Activated naive CD4-positive, alpha-beta T cell treated with anti-CD3 and anti-CD28 coated beads, Interleukin-2, amount 50 U/mL, for 16 hours (primary cell): ENCODE measurements around the gene GAREM1.
"Not testable (repeated sequence)": the region's sequence is repeated elsewhere in the genome, so short reads cannot be mapped to it uniquely, and the experiment has no call there.

Source experiments
- DNase-seq: peaks from one replicate; pipeline ENCODE4 v3.0.0-alpha.2; 2020

The GAREM1 gene

DNA sequence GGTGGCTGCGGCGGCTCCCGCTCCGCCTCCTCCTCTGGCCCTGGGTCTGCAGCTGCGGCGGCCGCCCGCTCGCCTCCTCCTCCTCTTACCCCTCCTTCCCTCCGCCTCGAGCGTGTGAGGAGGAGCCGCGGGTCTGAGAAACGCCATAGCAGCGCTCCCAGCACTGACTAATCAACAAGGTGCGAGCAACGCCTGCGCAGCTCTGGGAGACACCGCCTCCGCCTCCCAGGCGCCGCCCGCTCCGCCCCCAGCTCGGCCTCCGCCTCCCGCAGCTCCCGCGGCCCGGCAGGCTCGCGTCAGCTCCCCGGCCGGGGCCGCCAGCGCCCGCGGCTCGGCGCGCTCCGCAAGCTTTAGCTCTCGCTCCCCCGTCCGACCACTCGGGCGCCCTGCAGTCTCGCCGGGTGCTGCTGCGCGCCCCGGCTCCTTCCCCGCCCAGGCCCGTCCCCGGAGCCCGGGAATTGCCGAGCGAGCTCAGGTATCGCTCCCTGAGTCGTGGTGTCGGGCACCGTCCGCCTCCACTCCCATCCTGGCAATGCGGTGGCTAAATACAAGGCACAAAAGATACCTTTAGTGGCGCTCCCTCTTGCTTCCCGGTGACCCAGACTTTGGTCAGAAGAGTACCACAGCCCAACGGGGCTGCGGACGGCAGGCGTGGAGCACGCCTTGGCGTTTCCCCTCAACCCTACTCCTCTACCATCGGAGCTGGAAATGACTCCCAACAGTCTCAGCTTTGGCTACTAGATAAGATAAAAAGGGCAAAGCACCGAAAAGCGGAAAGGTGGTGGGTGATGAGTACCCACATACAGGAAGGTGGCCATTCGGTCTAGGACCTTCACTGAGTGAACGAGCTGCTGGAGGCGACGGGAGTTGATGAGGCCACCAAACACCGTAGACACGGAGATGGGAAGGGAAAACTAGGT is at the start of gene GAREM1:
TSS of gene GAREM1 (minus strand) at position 169 of the 920 bp plus-strand sequence. CDS start 454 bp downstream, outside the sequence.
- DNase-seq, result peak; percentile 81

GRCh38 chr18:32511147-32511546 is 40.5 kb upstream of the GAREM1 start:
- no peak for DNase-seq

- no peak for DNase-seq
These were observed 38.4 kb upstream of the GAREM1 start for GRCh38 chr18:32509111-32509510.

- no peak for DNase-seq
These were observed 36.4 kb upstream of the GAREM1 start for GRCh38 chr18:32507093-32507492.

GRCh38 chr18:32502014-32502413 is 31.3 kb upstream of the GAREM1 start:
- DNase-seq, result no peak

DNA sequence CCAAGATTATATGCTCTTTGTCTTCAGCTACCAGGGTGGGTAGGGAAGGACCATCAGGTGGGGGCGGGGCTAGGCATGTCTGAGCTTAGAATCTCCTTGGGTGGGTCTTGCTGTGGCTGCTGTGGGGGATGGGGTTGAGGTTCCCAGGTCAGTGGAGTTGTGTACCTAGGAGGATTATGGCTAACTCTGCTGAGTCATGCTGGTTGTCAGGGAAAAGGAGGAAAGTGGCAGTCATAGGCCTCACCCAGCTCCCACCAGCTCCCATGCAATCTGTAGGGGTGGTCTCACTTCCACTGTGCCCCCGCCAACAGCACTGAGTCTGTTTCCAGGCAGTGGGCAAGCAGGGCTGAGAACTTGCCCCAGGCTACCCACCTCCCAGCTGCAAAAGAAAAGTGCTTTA is 30.6 kb upstream of the GAREM1 start:
- not testable (repeated sequence) for DNase-seq

- no peak for DNase-seq
These were observed 12.3 kb upstream of the GAREM1 start for GRCh38 chr18:32483002-32483401.

DNA sequence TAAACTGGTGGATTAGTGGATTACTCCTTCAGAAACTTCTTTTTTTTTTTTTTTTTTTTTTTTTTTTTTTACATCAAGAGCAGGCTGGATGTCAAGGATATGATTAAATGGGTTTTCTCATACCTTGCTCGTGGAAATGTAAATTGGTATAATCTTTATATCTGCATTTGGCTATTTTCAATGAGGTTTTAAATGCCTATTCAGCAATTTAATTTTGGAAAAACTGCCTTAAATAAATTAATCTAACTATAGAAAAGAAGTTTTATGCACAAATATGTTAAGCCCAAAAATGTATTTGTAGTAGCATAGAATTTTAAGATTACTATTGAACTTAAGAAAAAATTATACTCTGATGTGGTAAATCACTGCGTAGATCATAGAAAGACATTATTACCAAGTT is 11.4 kb upstream of the GAREM1 start:
- DNase-seq, result no peak

DNA sequence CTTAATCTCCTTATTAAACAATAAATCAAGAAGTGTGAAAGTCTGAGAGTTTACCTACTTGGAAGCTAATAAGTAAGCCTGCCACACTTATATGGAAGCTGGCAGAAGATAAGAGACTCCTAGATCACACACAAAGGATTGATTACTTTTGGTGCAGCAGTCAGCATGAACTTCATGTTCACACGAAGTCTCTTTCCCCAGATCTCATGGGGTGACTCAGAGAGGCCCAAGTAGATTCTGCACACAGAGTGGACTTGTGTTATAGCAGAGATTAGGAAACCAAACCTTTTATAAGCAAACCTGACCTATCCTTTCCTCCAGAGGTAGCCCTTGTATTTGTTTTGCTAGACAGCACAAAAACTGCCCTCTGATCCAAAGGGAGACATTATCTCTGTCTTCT is 9.9 kb upstream of the GAREM1 start:
- no peak for DNase-seq

- DNase-seq, result no peak
These were observed 8.1 kb upstream of the GAREM1 start for GRCh38 chr18:32478807-32479206.

DNA sequence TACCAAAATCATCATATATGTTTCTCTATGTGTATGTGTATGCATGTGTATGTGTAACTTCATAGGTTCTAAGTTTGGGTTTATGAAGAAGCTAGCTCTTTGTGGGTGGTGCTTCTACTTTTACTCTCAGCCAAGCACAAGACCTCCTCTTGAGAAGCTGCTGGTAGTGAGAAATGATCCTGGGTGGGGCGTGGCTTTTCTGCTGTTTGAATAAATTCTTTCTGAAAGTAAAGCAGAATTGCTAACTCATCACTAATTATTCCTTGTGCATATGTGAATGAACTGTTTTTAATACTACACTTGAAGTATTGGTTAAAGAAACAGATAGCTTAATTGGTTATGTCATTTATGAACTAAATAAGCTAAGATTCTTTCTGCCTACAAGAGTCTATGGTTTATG is 7.6 kb upstream of the GAREM1 start:
- no peak for DNase-seq

DNA sequence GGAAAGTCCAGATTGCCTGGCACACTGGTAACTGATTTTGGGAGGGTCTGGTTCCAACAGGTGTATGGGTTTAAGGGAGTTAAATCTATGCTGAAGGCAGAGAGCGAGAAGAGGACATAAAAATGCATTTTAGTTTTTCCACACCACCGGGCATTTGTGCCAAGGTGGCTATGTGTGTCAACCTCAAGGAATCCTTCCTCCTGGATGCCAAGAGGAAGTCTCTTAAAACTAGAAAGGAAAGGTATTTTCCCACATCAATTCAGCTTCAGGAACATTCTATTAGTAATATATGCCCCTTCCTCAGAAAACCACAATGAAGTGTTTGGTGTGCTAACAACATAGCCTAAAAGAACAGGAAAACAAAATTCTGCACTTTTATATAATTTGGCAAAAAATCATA is 5.4 kb upstream of the GAREM1 start:
- no peak for DNase-seq

DNA sequence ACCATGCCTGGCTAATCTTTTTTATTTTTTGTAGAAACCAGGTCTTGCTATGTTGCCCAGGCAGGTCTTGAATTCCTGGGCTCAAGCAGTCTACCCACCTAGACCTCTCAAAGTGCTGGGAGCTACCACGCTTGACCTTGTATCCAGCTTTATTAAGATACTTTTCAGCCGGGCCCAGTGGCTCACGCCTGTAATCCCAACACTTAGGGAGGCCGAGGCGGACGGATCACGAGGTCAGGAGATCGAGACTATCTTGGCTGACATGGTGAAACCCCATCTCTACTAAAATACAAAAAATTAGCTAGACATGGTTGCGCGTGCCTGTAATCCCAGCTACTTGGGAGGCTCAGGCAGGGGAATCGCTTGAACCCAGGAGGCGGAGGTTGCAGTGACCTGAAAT is 4.4 kb upstream of the GAREM1 start:
- DNase-seq, result not testable (repeated sequence)

- DNase-seq, result no peak
These were observed 2.6 kb upstream of the GAREM1 start for GRCh38 chr18:32473325-32473724.

- no peak for DNase-seq
These were observed 2.2 kb upstream of the GAREM1 start for GRCh38 chr18:32472841-32473240.

DNA sequence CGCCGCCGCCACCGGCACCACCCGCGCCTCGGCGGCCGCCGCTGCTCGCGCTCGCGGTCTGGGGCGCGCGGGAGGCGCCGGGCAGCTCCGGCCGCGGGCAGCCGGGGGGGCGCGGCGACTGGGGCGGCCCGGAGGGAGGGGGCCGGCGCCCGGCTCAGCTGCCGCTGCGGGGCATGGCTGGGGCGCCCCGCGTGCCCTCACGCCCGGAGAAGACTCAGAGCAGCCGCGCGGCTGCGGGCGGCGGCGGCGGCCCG is 295 bp downstream of the GAREM1 start:
- no peak for DNase-seq

GRCh38 chr18:32469691-32470459 is 807 bp downstream of the GAREM1 start:
- DNase-seq, result peak; percentile 12

GRCh38 chr18:32469190-32469651 is 1.5 kb downstream of the GAREM1 start:
- DNase-seq, result no peak

DNA sequence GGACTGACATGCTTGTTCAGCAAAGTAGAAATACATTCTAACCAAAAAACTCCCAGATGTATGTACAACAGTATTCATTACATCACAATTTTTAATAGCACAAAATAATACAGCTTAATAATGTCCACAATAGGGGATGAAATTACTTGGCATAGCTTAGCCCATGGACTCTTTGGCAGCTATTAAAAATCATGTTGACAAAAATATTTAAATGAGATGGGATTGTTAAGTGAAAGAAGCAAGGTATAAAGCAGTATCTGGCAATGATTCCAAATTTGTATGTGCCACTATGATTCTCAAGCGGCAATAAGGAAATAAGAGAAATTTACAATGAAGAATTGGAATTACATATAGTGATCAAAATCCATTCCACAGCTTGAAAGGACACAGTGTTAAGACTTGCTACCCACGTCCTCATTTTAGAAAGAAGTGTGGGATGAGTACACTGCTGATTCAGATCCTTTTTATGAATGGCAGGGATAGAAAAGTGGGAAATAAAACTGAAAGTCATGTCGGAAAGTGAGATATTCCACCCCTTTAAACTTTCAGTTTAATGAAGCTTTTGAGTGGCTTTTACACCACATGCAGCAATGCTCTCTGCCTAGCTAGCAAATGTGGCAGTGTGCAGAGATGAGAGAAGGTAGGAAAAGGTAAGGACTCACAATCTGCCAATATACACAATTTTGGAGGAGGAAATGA is 2.4 kb downstream of the GAREM1 start:
- DNase-seq, result no peak

DNA sequence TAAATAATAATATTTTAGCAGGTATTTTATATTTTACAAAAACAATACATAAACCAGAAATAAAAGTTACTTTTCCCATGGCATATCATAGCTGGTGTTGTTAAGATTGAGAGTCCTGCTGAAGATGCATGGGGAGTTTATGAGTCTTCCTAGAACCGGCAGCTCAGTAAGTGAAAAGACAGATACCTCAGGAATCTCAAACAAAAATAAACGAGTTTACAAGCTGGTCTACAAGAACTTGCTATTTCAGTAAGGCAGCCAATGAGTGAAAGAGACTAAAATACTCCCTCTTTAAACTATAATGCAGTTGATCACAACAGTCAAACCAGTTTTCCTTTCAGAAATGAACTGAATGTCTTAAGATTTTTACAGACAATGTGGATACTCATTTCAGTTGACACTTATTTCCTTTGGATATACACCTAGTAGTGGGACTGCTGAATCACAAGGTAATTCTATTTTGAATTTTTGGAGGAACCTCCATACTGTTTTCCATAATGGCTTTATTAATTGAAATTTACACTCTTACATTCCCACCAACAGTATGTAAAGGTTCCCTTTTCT is 8.9 kb downstream of the GAREM1 start:
- no peak for DNase-seq

- DNase-seq, result no peak
These were observed 10.4 kb downstream of the GAREM1 start for GRCh38 chr18:32460171-32460731.

- DNase-seq, result no peak
These were observed 11.2 kb downstream of the GAREM1 start for GRCh38 chr18:32459361-32460101.
